B cell (primary cell): Measurements from ENCODE around the gene BEND3. TPM values are rescaled to one million over a fixed set of nuclear protein-coding genes. Genes with fewer than 3 reads are reported as not detected.

Experiments used
- ATAC-seq: fragments of 200-7000 bp; cut with Tn5 transposase; one replicate; pipeline ENCODE4 v1.10.0; 2021; ENCODE audit warnings: low read depth, mild to moderate bottlenecking, moderate number of reproducible peaks, moderate library complexity
- CTCF ChIA-PET: fragments of 350-600 bp; sonication (Branson Sonifier 250); formaldehyde crosslinking; loops from one replicate; lab custom pipeline; 2021; ENCODE audit warnings: antibody characterized with exemption, inconsistent platforms; lab: Charles Lee
- POLR2A ChIA-PET: fragments of 350-600 bp; sonication (Branson Sonifier 250); formaldehyde crosslinking; loops from one replicate; lab custom pipeline; 2021; ENCODE audit warnings: antibody characterized with exemption; lab: Charles Lee
- DNase-seq: peaks from one replicate; pipeline ENCODE4 v3.0.0; 2013
- H2AFZ ChIP-seq: 2 replicates; pipeline ENCODE4 v1.6.1; 2012; ENCODE audit warnings: mild to moderate bottlenecking, low read depth, low read length; ENCODE audit not compliant: insufficient read depth, poor library complexity, severe bottlenecking
- H3K27ac ChIP-seq, 2 donors: 1 replicate in 1 of 2; 2 replicates in 1 of 2; pipeline ENCODE4 v1.5.1; 2012 to 2013; ENCODE audit warnings: low read length in 2 of 2, mild to moderate bottlenecking in 2 of 2, moderate library complexity in 1 of 2
- H3K27me3 ChIP-seq, 4 experiments: fragments of 200-600 bp in 1 of 4; sonication (generic) in 1 of 4; replicated peaks in 1 of 4; 1 replicate in 2 of 4; 2 replicates in 2 of 4; pipeline versions ENCODE4 v1.6.1 to v1.7.0; 2013 to 2016; ENCODE audit warnings: low read length in 3 of 4, mild to moderate bottlenecking in 2 of 4, mixed read lengths in 1 of 4, moderate library complexity in 1 of 4; ENCODE audit not compliant: insufficient read depth in 4 of 4, control insufficient read depth in 3 of 4; ENCODE audit errors: control extremely low read depth in 1 of 4
- H3K36me3 ChIP-seq, 2 experiments: replicated peaks in 1 of 2; 1 replicate in 1 of 2; 2 replicates in 1 of 2; pipeline versions ENCODE4 v1.6.1 to v1.7.1; 2013; ENCODE audit warnings: low read length in 1 of 2; ENCODE audit not compliant: insufficient read depth in 2 of 2, control insufficient read depth in 1 of 2; ENCODE audit errors: control extremely low read depth in 1 of 2, extremely low read depth in 1 of 2
- H3K4me1 ChIP-seq, 2 donors: fragments of 200-600 bp in 1 of 2; sonication (generic) in 1 of 2; 1 replicate in 1 of 2; 2 replicates in 1 of 2; pipeline versions ENCODE4 v1.5.1 to v1.6.1; 2013 to 2017; ENCODE audit warnings: low read length in 2 of 2; ENCODE audit not compliant: control insufficient read depth in 2 of 2, insufficient read depth in 2 of 2
- H3K4me2 ChIP-seq: replicated peaks from 2 replicates; pipeline ENCODE3; 2012; ENCODE audit warnings: mild to moderate bottlenecking, low read depth, low read length; ENCODE audit not compliant: poor library complexity, severe bottlenecking
- H3K4me3 ChIP-seq, 5 experiments: fragments of 200-600 bp in 1 of 5; sonication (generic) in 1 of 5; 1 replicate in 3 of 5; 2 replicates in 2 of 5; pipeline versions ENCODE4 v1.5.1 to v1.7.0; 2011 to 2016; ENCODE audit warnings: low read length in 4 of 5, mild to moderate bottlenecking in 4 of 5, low read depth in 2 of 5, control low read depth in 1 of 5, moderate library complexity in 1 of 5; ENCODE audit not compliant: insufficient read depth in 1 of 5; ENCODE audit errors: control extremely low read depth in 1 of 5, extremely low read depth in 1 of 5
- H3K79me2 ChIP-seq: fragments of 200-600 bp; sonication (generic); one replicate; pipeline ENCODE4 v1.6.0; 2016; ENCODE audit warnings: low read length; ENCODE audit not compliant: control insufficient read depth, insufficient read depth
- H3K9ac ChIP-seq: fragments of 200-600 bp; sonication (generic); 2 replicates; pipeline ENCODE4 v1.6.1; 2017; ENCODE audit warnings: mild to moderate bottlenecking, low read length, moderate library complexity
- H3K9me3 ChIP-seq, 3 donors: one replicate each; pipeline versions ENCODE4 v1.6.1 to v1.7.1; 2013; ENCODE audit warnings: low read length in 2 of 3; ENCODE audit not compliant: control insufficient read depth in 2 of 3, insufficient read depth in 1 of 3; ENCODE audit errors: control extremely low read depth in 1 of 3
- H4K20me1 ChIP-seq: 2 replicates; pipeline ENCODE4 v1.6.0; 2012; ENCODE audit warnings: mild to moderate bottlenecking, low read length; ENCODE audit not compliant: insufficient read depth, control insufficient read depth, poor library complexity, severe bottlenecking
- H3K27ac Mint-ChIP-seq: one replicate; pipeline ENCODE4 v1.8.0; 2021; ENCODE audit warnings: mixed read lengths
- H3K27me3 Mint-ChIP-seq: one replicate; pipeline ENCODE4 v1.8.0; 2021; ENCODE audit warnings: mixed read lengths
- H3K4me1 Mint-ChIP-seq: one replicate; pipeline ENCODE4 v1.8.0; 2021; ENCODE audit warnings: mixed read lengths
- H3K4me3 Mint-ChIP-seq: one replicate; pipeline ENCODE4 v1.8.0; 2021; ENCODE audit warnings: mixed read lengths
- H3K9me3 Mint-ChIP-seq: one replicate; pipeline ENCODE4 v1.8.0; 2022; ENCODE audit warnings: mixed read lengths; ENCODE audit not compliant: insufficient read depth
- CTCF ChIP-seq: fragments of 200-600 bp; IDR thresholded peaks from one replicate; pipeline ENCODE4 v1.8.0; 2022; ENCODE audit warnings: antibody characterized with exemption, mild to moderate bottlenecking
- EZH2 ChIP-seq: IDR thresholded peaks from 2 replicates; pipeline ENCODE4 v1.6.1; 2012; ENCODE audit warnings: borderline replicate concordance, low read depth, mild to moderate bottlenecking, moderate library complexity, low read length; ENCODE audit not compliant: insufficient read depth, poor library complexity, severe bottlenecking
- WGBS: methylation state at CpG from one replicate; pipeline ENCODE4 v1.1.5; 2013; ENCODE audit warnings: missing lambda C conversion rate; ENCODE audit not compliant: insufficient coverage; 5-methylcytosine and 5-hydroxymethylcytosine counted together
- intact Hi-C: fragments of 100-400 bp; cut with micrococcal nuclease; formaldehyde crosslinking; loops from one replicate; pipeline ENCODE4 v1.10.0; 2022
- polyA plus RNA-seq: library from polyadenylated mRNA; depleted of rRNA; stranded (reverse); fragments of >200 nt; gene quantifications from 2 replicates; pipeline ENCODE4 v1.2.3, GENCODE V29; 2012
- total RNA-seq, 2 donors: library from RNA; stranded (reverse); fragments of 120-200 nt in 1 of 2; gene quantifications; 1 replicate in 1 of 2; 2 replicates in 1 of 2; pipeline versions ENCODE4 v1.2.3 to v1.2.4, GENCODE V29; 2013 to 2022

Gene BEND3
- total and polyA plus RNA-seq, 2 donors (not counting 1 experiment from before 2014, with no cell fraction given) = 0.78 to 2.0 TPM

- Mint-ChIP-seq H3K4me1 (peaks cover 26% of the 10 kb centered on the region), H3K27ac (no peak overlapping the region), H3K9me3 (no peaks in the 10 kb centered on the region), H3K27me3 (no peaks in the 10 kb centered on the region), H3K4me3 (no peak overlapping the region)
- no peak overlapping the region for H3K27ac ChIP-seq
- no peak overlapping the region for H3K9ac ChIP-seq
- no peaks in the 10 kb centered on the region for H3K27me3 ChIP-seq
- DNase-seq (no peak), ATAC-seq (no peak)
- H4K20me1 ChIP-seq = no peaks in the 10 kb centered on the region
- no peak overlapping the region for H3K4me2 ChIP-seq
- H2AFZ ChIP-seq = no peak overlapping the region
- WGBS = 90% methylated on average over 5 of the region's 9 CpGs
- no peak overlapping the region for H3K4me3 ChIP-seq
- ChIA-PET POLR2A (no interaction called here), CTCF (no interaction called here)
- H3K4me1 ChIP-seq = peaks cover 18 to 21% of the 10 kb centered on the region in 2 donors
- intact Hi-C loops = no loop called here
- no peaks in the 10 kb centered on the region for H3K9me3 ChIP-seq
- H3K36me3 ChIP-seq = no peaks in the 10 kb centered on the region
- TF ChIP-seq EZH2 (no peak), CTCF (no peak)
- peaks cover 3% of the 10 kb centered on the region for H3K79me2 ChIP-seq
Observed at GRCh38 chr6:107101686-107102413, 13.5 kb downstream of the BEND3 start.

- no peak for DNase-seq
- H3K4me3 Mint-ChIP-seq = no peak overlapping the region
- Histone ChIP-seq H3K27me3 (no peaks in the 10 kb centered on the region), H3K9ac (no peak overlapping the region), H3K4me1 (peaks cover 18 to 21% of the 10 kb centered on the region in 2 donors), H3K27ac (no peak overlapping the region), H3K79me2 (peaks cover 3% of the 10 kb centered on the region), H4K20me1 (no peaks in the 10 kb centered on the region), H2AFZ (no peak overlapping the region), H3K9me3 (no peaks in the 10 kb centered on the region), H3K4me3 (no peak overlapping the region), H3K36me3 (no peaks in the 10 kb centered on the region), H3K4me2 (no peak overlapping the region)
- H3K27ac Mint-ChIP-seq = no peak overlapping the region
- peaks cover 26% of the 10 kb centered on the region for H3K4me1 Mint-ChIP-seq
- ChIA-PET POLR2A (no interaction called here), CTCF (no interaction called here)
- H3K27me3 Mint-ChIP-seq = no peaks in the 10 kb centered on the region
- ATAC-seq = no peak
- H3K9me3 Mint-ChIP-seq = no peaks in the 10 kb centered on the region
- TF ChIP-seq CTCF (no peak), EZH2 (no peak)
- intact Hi-C loops = no loop called here
Observed at GRCh38 chr6:107101211-107101610, 14.1 kb downstream of the BEND3 start.
